Left lung (tissue), 10 donors: ENCODE measurements around the gene ZNF576. TPM values are rescaled to one million over a fixed set of nuclear protein-coding genes. Genes with fewer than 3 reads are reported as not detected.
A peak's percentile ranks its signal among the peaks of the same experiment; 100 is the strongest.

ENCODE experiments used
- ATAC-seq: fragments of 200-7000 bp; cut with Tn5 transposase; one replicate; pipeline ENCODE4 v1.9.1; 2020; ENCODE audit warnings: moderate library complexity
- DNase-seq, 4 donors: peaks; one replicate each; pipeline ENCODE4 v3.0.0-alpha.2; 2013 to 2020
- H3K27ac ChIP-seq, 2 donors: fragments of 200-600 bp; sonication (generic) in 1 of 2; one replicate each; pipeline versions ENCODE4 v1.5.0 to v1.8.0; 2020 to 2021
- H3K27me3 ChIP-seq, 2 donors: fragments of 200-600 bp; sonication (generic) in 1 of 2; one replicate each; pipeline versions ENCODE4 v1.5.0 to v1.8.0; 2020 to 2021
- H3K36me3 ChIP-seq, 2 donors: fragments of 200-600 bp; sonication (generic) in 1 of 2; one replicate each; pipeline versions ENCODE4 v1.5.0 to v1.8.0; 2020 to 2021
- H3K4me1 ChIP-seq, 2 donors: fragments of 200-600 bp; one replicate each; pipeline ENCODE4 v1.8.0; 2021
- H3K4me3 ChIP-seq, 2 donors: fragments of 200-600 bp; sonication (generic) in 1 of 2; one replicate each; pipeline versions ENCODE4 v1.5.0 to v1.8.0; 2020 to 2021; ENCODE audit warnings: mild to moderate bottlenecking in 1 of 2
- H3K9me3 ChIP-seq, 2 donors: fragments of 200-600 bp; sonication (generic) in 1 of 2; one replicate each; pipeline versions ENCODE4 v1.5.0 to v1.8.0; 2020 to 2021
- CTCF ChIP-seq, 2 donors: fragments of 200-600 bp; sonication (generic) in 1 of 2; IDR thresholded peaks; one replicate each; pipeline versions ENCODE4 v1.5.0 to v1.8.0; 2021; ENCODE audit warnings: antibody characterized with exemption in 2 of 2
- intact Hi-C, 2 donors: fragments of 100-400 bp; cut with DNase I; formaldehyde crosslinking; loops; one replicate each; pipeline versions ENCODE4 v1.11.2 to v1.14.2; 2022
- polyA plus RNA-seq, 6 donors: library from polyadenylated mRNA; unstranded; fragments of 120-200 nt; gene quantifications; one replicate each; pipeline ENCODE4 v1.2.1, GENCODE V29; 2013; ENCODE audit not compliant: insufficient read length in 6 of 6
- total RNA-seq, 2 donors: library from RNA; stranded (reverse); fragmentation: NEBNext Ultra II Directional; extraction: Animal tissue kit (Norgen Biotek cat#: 25700); gene quantifications; one replicate each; pipeline ENCODE4 v1.2.1, GENCODE V29; 2021
- donor health status: DM: no; HTN: yes; CAD: no.
- donor health status: DM: no; HTN: no; CAD: no.

ZNF576 gene
- total and polyA plus RNA-seq, 8 donors, result 9.3 to 14.4 (median 11.5) TPM

DNA sequence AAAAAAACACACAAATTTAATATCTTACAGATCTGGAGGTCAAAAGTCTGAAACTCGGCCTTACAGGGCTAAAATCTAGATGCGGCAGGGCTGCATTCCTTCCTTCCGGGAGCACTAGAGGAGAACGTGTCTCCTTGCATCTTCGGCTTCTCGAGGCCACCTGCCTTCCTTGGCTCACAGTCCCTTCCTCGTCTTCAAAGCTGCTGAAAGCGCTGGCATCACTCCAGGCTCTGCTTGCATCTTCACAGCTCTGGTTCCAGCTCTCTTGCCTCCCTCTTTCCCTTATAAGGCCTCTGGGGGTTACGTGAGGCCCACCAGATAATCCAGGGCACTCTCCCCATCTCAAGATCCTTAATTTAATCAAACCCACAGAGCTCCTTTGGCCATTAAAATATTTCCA is 31.6 kb upstream of the ZNF576 start:
- no peak overlapping the region for H3K4me3 ChIP-seq
- ATAC-seq (no peak), DNase-seq (no peak)
- no peak for TF ChIP-seq CTCF (IDR thresholded peaks at IDR 0.05)
- no peak overlapping the region for H3K27ac ChIP-seq
- no peaks in the 10 kb centered on the region for H3K9me3 ChIP-seq
- intact Hi-C loops, result no loop called here
- peaks cover 0 to 18% of the 10 kb centered on the region in 2 donors for H3K36me3 ChIP-seq
- peaks cover 0 to 25% of the 10 kb centered on the region in 2 donors for H3K4me1 ChIP-seq
- H3K27me3 ChIP-seq, result no peaks in the 10 kb centered on the region

GRCh38 chr19:43569657-43570056 is 26.7 kb upstream of the ZNF576 start:
- H3K36me3 ChIP-seq, result peaks cover 0 to 6% of the 10 kb centered on the region in 2 donors
- H3K27ac ChIP-seq, result no peak overlapping the region
- intact Hi-C loops, result no loop called here
- no peaks in the 10 kb centered on the region for H3K27me3 ChIP-seq
- DNase-seq (no peak), ATAC-seq (no peak)
- TF ChIP-seq CTCF (IDR thresholded peaks at IDR 0.05), result no peak
- no peaks in the 10 kb centered on the region for H3K9me3 ChIP-seq
- H3K4me1 ChIP-seq, result peaks cover 5 to 17% of the 10 kb centered on the region in 2 donors
- no peak overlapping the region for H3K4me3 ChIP-seq

DNA sequence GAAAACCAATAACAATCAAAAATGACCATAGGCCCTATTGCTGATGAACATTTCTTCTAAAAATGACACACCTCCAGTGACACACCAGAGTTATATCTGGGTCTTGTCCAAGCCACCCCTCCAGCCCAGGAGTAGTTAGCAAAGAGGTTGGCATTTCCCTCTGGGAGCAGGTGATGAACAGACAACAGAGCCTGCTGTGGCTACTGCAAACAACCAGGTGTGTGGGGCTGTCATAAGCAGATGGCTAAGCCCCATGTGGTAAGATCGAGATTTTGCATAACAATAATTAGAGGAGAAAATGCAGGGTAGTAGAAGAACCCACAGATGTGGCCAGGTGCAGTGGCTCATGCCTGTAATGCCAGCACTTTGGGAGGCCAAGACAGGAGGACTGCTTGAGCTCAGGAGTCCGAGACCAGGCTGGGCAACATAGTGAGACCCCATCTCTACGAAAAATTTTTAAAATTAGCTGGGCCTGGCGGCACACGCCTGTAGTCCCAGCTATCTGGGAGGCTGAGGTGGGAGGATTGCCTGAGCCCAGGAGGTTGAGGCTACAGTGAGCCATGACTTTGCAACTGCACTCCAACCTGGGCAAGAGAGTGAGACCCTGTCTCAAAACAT is 26.1 kb upstream of the ZNF576 start:
- intact Hi-C loops, result no loop called here
- no peaks in the 10 kb centered on the region for H3K27me3 ChIP-seq
- no peak for DNase-seq
- ATAC-seq, result peak; percentile 8
- no peak overlapping the region for H3K4me3 ChIP-seq
- TF ChIP-seq CTCF (IDR thresholded peaks at IDR 0.05), result no peak
- no peak overlapping the region for H3K27ac ChIP-seq
- H3K9me3 ChIP-seq, result no peaks in the 10 kb centered on the region
- H3K4me1 ChIP-seq, result peaks cover 6 to 22% of the 10 kb centered on the region in 2 donors
- H3K36me3 ChIP-seq, result peaks cover 0 to 6% of the 10 kb centered on the region in 2 donors

GRCh38 chr19:43572171-43572588 is 24.2 kb upstream of the ZNF576 start:
- peaks cover 0 to 6% of the 10 kb centered on the region in 2 donors for H3K36me3 ChIP-seq
- TF ChIP-seq CTCF (IDR thresholded peaks at IDR 0.05), result no peak
- intact Hi-C loops, result no loop called here
- H3K27ac ChIP-seq, result peak overlapping the region in 1 of 2 donors; percentile 23
- H3K9me3 ChIP-seq, result no peaks in the 10 kb centered on the region
- peak; percentile 13 for ATAC-seq
- H3K27me3 ChIP-seq, result no peaks in the 10 kb centered on the region
- no peak overlapping the region for H3K4me3 ChIP-seq
- no peak for DNase-seq
- peaks cover 6 to 28% of the 10 kb centered on the region in 2 donors for H3K4me1 ChIP-seq

DNA sequence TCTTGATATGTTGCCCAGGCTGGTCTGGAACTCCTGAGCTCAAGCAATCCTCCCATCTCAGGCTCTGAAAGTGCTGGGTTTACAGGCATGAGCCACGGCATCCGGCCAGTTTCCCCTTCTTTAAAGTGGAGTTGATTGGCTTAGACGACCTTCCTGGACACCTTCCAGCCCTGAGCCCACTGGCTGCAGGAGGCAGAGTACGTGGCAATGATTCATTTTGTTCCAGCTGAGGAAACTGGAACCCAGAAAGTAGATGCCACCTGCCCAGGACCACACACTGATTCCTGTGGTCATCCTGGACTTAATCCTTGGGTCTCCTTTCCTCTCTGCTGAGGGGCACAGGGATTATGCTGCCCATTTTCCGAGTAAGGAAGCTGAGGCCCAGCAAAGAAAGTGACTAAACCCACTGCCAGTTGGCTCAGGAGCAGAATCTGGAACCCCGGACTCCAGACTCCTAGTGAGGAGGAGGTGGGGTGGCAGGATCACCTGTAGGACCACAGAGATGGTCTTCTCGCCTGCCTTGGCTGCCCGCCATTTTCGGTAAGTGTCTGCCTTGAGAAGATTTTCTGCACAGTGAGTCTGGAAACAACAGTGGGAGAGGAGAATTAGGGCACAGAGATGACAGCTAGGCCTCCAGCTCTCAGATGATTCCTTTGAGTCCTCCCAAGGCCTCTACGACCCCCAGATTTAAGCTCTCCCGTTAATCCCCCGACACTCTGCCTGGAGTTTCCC is 21.8 kb upstream of the ZNF576 start:
- H3K36me3 ChIP-seq, result peaks cover 0 to 6% of the 10 kb centered on the region in 2 donors
- H3K4me3 ChIP-seq, result peak overlapping the region; percentile 74 to 86
- H3K9me3 ChIP-seq, result no peaks in the 10 kb centered on the region
- H3K4me1 ChIP-seq, result peaks cover 6 to 28% of the 10 kb centered on the region in 2 donors
- no peak for TF ChIP-seq CTCF (IDR thresholded peaks at IDR 0.05)
- no peak for DNase-seq
- intact Hi-C loops, result no loop called here
- no peaks in the 10 kb centered on the region for H3K27me3 ChIP-seq
- ATAC-seq, result no peak
- H3K27ac ChIP-seq, result peak overlapping the region; percentile 65 to 82
